Glomerular endothelial cell (primary cell): ENCODE data around the gene IL36RN. TPM values are rescaled to one million over a fixed set of nuclear protein-coding genes. Genes with fewer than 3 reads are reported as not detected.
"Not testable (repeated sequence)": the region's sequence is repeated elsewhere in the genome, so short reads cannot be mapped to it uniquely, and the experiment has no call there.

Source experiments
- DNase-seq: peaks from one replicate; pipeline ENCODE4 v3.0.0-alpha.2; 2011; ENCODE audit warnings: low read depth, low spot score; ENCODE audit errors: extremely low read depth
- total RNA-seq: library from RNA; depleted of rRNA; stranded (reverse); fragments of >200 nt; gene quantifications from 2 replicates; pipeline ENCODE4 v1.2.3, GENCODE V29; 2015

The IL36RN gene
- total RNA-seq, 1 donor from 2014 or later = not detected

DNA sequence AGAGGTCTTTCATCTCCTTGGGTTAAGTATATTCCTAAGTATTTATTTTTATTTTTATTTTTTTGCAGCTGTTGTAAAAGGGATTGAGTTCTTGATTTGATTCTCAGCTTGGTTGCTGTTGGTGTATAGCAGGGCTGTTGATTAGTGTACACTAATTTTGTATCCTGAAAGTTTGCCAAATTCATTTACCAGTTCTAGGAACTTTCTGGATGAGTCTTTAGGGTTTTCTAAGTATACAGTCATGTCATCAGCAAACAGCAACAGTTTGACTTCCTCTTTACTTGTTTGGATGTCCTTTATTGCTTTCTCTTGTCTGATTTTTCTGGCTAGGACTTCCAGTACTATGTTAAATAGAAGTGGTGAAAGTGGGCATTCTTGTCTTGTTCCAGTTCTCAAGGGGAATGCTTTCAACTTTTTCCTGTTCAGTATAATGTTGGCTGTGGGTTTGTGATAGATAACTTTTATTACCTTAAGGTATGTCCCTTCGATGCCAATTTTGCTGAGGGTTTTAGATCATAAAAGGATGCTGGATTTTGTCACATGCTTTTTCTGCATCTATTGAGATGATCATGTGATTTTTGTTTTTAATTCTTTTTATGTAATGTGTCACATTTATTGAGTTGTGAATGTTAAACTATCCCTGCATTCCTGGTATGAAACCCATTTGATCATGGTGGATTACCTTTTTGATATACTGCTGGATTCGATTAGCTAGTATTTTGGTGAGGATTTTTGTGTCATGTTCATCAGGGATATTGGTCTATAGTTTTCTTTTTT, 38.0 kb downstream of the IL36RN start:
- not testable (repeated sequence) for DNase-seq

DNA sequence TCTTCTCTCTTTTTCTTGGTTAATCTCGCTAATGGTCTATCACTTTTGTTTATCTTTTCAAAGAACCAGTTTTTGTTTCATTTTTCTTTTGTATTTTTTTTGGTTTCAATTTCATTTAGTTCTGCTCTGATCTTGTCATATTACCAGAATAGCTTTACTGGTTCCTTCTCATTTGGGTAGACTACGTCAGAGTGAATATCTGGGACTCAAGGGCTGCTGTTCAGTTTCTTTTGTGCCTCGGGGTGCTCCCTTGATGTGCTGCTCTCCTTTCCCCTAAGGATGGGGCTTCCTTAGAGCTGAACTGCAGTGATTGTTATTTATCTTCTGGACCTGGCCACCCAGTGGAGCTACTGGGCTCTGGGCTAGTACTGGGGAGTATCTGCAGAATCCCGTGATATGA, 39.0 kb downstream of the IL36RN start:
- DNase-seq = no peak

DNA sequence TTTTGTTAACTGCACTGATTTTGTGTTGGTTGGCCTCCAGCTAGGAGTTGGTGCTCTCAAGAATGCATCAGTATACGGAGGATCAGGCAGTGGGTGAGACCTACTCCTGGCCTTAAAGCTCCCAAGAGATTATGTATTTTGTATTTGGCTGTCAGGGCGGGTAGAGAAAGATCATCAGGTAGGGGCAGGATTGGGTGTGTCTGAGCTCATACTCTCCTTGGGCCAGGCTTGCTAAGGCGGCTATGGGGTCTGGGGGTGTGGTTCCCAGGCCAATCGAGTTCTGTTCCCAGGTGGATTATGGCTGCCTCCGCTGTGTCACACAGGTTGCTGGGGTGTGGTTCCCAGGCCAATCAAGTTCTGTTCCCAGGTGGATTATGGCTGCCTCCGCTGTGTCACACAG, 39.5 kb downstream of the IL36RN start:
- no peak for DNase-seq

DNA sequence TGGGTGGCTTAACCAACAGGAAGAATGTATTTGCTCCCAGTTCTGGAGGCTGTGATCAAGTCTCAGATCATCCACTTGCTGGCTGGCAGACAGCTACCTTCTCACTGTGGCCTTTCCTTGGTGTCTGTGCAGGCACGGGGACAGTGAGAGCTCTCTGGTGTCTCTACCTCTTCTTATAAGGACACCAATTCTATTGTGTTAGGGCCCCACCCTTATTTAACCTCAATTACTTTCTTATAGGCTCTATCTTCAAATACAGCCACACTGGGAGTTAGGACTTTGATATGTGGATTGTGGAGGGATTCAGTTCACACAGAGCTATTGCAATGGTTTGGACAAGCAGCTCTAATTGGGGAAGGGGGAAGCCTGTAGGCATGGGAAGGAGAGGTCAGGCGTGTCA, 43.1 kb downstream of the IL36RN start:
- no peak for DNase-seq

DNA sequence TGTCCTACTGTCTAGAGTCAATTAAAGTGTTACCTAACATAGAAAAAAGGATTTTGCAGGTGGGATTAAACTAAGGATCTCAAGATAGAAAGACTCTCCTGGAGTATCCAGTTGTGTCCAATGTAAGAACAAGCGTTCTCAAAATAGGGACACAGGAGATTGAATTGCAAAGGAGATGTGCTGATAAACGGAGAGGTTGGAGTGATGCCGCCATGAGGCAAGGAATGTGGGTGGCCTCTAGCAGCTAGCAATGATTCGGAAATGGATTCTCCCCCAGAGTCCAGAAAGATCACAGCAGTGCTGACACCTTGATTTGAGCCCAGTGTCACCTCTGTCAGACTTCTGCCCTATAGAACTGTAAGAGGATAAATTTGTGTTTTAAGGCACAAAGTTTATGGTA, 44.3 kb downstream of the IL36RN start:
- no peak for DNase-seq

DNA sequence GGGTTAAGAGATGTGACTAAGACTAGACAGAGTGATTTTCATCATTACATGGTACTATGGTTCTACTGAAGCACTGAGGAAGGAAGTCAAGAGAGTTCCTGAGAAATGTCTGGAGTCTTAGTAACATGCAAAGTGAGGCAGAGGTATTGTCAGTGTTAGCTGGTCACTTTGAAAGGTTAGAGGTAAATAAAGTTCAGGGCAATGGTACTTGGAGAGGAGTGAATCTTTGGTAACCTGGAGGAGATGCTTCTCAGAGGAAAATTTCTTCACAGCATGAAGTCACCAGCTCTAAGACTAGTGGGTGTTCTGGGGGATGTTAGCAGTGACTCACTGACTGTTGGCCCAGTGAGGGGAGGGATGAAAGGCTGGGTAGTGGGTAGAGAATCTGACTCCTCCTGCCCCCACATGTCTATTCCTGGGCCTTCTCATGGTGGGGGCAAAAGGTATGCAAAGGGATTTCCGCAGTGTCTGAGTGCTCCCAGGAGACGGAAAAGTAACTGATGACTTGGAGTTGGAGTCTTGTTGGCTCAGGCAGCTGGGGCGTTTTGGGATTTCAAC, 45.1 kb downstream of the IL36RN start:
- DNase-seq = no peak

DNA sequence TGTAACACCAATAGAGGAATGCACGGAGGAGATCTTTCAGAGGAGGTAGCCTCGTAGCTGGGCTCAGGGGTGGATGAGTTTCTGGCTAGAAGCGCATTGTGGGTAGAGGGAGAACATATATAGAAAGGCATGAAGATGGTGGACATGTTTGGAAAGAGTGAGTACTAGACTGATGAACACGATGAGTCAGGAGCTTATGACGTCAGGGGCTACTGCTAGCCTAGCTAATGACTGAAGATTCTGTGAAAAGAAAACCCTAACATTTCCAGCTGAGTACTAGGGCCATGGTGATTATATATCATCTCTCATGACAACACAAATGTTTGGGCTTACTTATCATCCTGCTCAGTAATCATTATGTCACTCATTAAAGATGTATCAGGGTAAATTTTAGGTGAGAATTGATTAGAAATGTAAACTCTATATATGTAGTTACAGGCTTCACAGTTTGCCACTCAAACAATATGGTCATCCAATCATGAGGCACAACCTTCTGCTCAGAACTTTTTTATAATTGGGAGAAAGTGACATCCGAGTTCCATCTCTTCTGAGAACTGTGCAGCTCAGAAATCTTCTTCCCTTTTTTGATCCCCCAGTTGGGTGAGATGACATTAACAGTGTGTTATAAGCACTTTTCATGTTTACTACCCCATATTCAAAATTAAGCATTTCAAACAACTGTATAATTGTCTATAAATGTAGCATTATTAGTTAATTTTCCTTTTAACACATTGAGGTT, 46.2 kb downstream of the IL36RN start:
- no peak for DNase-seq

DNA sequence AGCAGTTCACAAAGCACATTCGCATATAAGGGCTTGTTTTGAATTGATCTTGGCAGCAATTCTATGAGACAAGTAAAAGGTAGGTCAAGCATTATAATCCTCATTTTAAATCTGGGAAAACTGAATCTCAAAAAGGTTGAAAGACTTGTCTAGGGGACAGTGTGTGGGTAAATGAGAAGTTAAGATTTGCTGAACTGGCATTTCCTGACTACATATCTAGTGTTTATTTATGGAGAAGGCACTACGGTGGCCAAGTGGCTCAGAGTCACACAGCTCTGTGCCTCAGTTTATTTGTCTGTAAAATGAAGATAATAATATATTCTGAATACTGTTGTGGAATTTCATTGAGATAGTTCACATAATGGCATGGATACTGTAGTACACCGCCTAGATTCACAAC, 52.1 kb downstream of the IL36RN start:
- no peak for DNase-seq

DNA sequence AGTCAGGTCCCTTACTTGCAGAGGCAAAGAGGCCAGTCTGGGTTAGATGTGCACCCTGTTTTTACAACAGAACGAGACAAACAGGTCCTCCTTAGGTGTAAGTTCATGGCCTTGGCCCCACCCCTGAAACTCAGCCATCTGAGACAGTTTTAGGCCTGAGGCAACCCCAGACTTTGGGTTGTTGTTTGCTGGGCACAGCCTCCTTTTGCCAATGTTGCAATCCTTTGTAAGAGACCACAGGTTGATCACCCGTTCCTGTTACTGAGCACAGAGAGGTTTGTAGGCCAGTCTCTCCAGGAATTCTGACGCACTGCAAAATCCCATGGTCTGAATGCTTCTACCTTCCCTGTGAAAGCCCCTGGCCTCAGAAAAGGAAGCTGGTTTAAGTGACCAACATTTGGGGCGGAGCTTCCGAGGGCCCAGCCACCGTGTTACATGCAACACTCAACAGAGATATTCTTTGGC, 52.9 kb downstream of the IL36RN start:
- DNase-seq = no peak

DNA sequence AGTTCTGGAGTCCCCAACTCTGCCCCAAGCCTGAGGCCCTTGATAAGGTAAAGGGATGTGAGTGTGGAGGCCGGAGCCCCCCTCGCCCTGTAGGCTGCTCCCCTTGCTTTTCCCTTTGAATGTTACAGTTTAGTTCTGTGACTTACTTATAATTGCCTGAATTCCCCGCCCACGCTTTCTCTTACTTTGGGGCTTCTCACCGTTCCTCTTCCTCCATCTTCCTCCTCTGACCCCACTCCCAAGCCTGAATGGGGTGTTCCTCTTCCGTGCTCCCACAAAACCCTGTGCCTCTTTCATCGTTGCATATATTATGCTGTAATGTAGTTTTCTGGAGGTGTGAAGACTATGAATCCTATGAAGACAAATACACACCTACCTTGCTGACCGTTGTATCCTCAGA, 53.4 kb downstream of the IL36RN start:
- DNase-seq = no peak

DNA sequence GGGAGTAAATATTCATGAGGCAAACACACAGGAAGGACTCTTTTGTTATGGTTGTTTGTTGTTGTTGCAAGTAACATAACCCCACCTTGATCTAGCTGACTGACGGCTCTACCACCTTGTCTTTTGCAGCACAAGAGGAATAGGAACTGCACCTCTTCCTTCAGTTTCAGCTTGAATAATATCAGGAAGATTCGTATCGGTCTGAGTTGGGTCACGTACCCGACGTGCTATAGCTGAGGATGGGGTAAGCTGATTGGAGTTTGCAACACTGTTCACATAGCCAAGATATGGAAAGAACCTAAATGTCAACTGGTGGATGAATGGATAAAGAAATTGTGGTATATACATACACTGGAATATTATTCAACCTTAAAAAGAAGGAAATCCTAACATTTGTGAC, 53.9 kb downstream of the IL36RN start:
- DNase-seq = no peak

DNA sequence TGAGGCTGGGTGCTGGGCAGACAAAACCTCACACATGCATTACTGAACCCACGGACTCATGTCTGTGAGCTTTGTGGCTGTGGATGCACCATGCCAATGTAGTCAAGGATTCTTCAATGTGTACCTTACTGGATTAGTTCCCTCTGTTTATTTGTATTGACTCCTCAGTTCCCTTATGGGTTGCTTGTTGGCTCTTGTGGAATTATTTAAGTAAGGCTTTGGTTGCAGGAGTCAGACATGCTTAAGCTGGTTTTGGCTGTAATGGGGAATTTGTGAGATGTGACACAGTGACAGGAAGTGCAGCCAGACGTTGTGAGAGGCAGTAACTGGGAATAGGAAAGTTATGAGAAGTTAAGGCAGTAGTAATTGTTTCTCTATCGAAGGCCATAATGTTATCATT, 54.8 kb downstream of the IL36RN start:
- no peak for DNase-seq

Other genes with a start within 250 kb of the IL36RN start
- gene IL1B, start 222.4 kb upstream of the IL36RN start, total RNA-seq = 8.9 and 10.6 TPM in 2 replicates
- not detected in 2 replicates for gene IL37, start 148.0 kb upstream of the IL36RN start, total RNA-seq
- gene IL36G, start 81.2 kb upstream of the IL36RN start, total RNA-seq = not detected in 2 replicates
- gene IL36A, start 53.7 kb upstream of the IL36RN start, total RNA-seq = not detected in 2 replicates
- not detected in 2 replicates for gene IL36B, start 6.3 kb upstream of the IL36RN start, total RNA-seq
- gene IL1F10, start 8.8 kb downstream of the IL36RN start, total RNA-seq = not detected in 2 replicates
- not detected in 2 replicates for gene IL1RN, start 68.4 kb downstream of the IL36RN start, total RNA-seq
- gene PSD4, start 114.8 kb downstream of the IL36RN start, total RNA-seq = 1.3 and 2.1 TPM in 2 replicates
- 21.9 and 30.2 TPM in 2 replicates for gene PAX8, start 219.7 kb downstream of the IL36RN start, total RNA-seq